Smooth muscle cell of the coronary artery (primary cell): Measurements from ENCODE around the gene ERP27. TPM values are rescaled to one million over a fixed set of nuclear protein-coding genes. Genes with fewer than 3 reads are reported as not detected.

Source experiments
- total RNA-seq: library from RNA; depleted of rRNA; stranded (reverse); fragments of >200 nt; gene quantifications from 2 replicates; pipeline ENCODE4 v1.2.3, GENCODE V29; 2014; ENCODE audit warnings: low replicate concordance

ERP27 gene
- total RNA-seq: 0.23 TPM in 1 of 2 replicates, not detected in the other

DNA sequence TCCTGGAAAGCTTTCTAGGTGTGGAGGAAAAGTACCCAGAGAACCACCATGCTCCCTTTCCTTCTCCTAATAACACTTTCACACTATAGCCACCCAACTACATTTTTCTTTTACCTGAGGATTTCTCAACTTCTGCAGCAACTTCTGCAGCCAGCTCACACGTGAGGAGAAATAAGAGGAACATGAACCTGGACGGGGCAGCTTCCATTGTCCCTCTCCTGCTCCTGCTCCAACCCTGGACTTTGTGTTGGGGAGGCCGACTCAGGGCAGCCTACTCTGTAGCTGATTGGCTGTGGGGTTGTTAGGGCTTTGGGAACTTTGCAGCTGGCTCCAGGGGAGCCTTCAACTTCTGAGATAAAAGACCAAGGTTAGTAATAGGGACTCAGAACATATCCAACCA is at the start of gene ERP27:
TSS of gene ERP27 (minus strand) at position 237 of the 400 bp plus-strand sequence. CDS start at position 208, 29 bp downstream.

DNA sequence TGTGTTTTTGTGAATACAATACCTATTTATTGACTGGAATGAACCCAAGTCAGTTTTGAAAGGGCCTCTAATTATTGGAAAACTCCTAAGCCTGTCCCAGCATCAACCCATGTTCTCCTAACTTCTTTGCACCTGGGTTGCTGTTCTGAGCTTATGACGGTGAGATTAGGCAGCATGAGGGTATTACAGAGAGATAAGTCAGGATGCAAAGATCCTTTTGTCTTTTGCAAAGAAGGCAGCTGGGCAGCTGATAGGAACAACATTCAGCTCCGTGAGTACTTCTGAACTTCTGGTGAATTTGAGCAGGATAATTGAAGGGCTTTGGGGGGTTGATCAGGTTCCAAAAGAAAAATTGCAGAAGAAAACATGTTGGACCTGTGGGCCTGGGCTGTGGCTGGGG is 34.5 kb upstream of the ERP27 start, which contains the start of gene PDE6H:
TSS of gene PDE6H (plus strand) at position 227 of the 400 bp plus-strand sequence. CDS start 4,971 bp downstream, outside the sequence.

GRCh38 chr12:14961466-14962152 is 23.3 kb upstream of the ERP27 start, which contains the start of gene ARHGDIB:
Gene ARHGDIB, minus strand, starts transcription at chr12:14961601. Its CDS starts 10,889 bp downstream, at chr12:14950712.

GRCh38 chr12:14885718-14886221 is 52.6 kb downstream of the ERP27 start, which contains the start of gene MGP:
Gene MGP, minus strand, starts transcription at chr12:14885854. Its CDS starts 63 bp downstream, at chr12:14885791.

Other genes starting within 250 kb of the ERP27 start
- not detected in 2 replicates for gene GUCY2C, start 241.9 kb downstream of the ERP27 start, total RNA-seq
- 5.6 and 14.1 TPM in 2 replicates for gene WBP11, start 135.1 kb downstream of the ERP27 start, total RNA-seq
- gene C12orf60, start 134.9 kb downstream of the ERP27 start, total RNA-seq: 0.23 and 1.3 TPM in 2 replicates
- 0.23 and 1.1 TPM in 2 replicates for gene SMCO3, start 124.4 kb downstream of the ERP27 start, total RNA-seq
- 0.82 and 33.4 TPM in 2 replicates for gene ART4, start 95.0 kb downstream of the ERP27 start, total RNA-seq
- 26.6 and 1,179 TPM in 2 replicates for gene MGP, start 52.7 kb downstream of the ERP27 start, total RNA-seq
- gene ARHGDIB, start 23.1 kb upstream of the ERP27 start, total RNA-seq: 3.9 and 78.3 TPM in 2 replicates
- gene PDE6H, start 34.5 kb upstream of the ERP27 start, total RNA-seq: not detected in 2 replicates